Upper lobe of right lung (tissue), 1 donor: ENCODE results near the gene LYG1. TPM values are rescaled to one million over a fixed set of nuclear protein-coding genes. Genes with fewer than 3 reads are reported as not detected.
A peak's percentile ranks its signal among the peaks of the same experiment; 100 is the strongest.

Experiments used
- ATAC-seq: fragments of 200-7000 bp; cut with Tn5 transposase; one replicate; pipeline ENCODE4 v1.9.1; 2020; ENCODE audit warnings: mild to moderate bottlenecking, moderate library complexity
- DNase-seq: peaks from one replicate; pipeline ENCODE4 v3.0.0-alpha.2; 2020
- H3K27ac ChIP-seq: fragments of 200-600 bp; one replicate; pipeline ENCODE4 v1.8.0; 2022
- H3K27me3 ChIP-seq: fragments of 200-600 bp; one replicate; pipeline ENCODE4 v1.8.0; 2022; ENCODE audit warnings: mild to moderate bottlenecking
- H3K36me3 ChIP-seq: fragments of 200-600 bp; one replicate; pipeline ENCODE4 v1.8.0; 2022
- H3K4me1 ChIP-seq: fragments of 200-600 bp; one replicate; pipeline ENCODE4 v1.8.0; 2022
- H3K4me3 ChIP-seq: fragments of 200-600 bp; one replicate; pipeline ENCODE4 v1.8.0; 2022; ENCODE audit warnings: mild to moderate bottlenecking
- H3K9me3 ChIP-seq: fragments of 200-600 bp; one replicate; pipeline ENCODE4 v1.8.0; 2022
- CTCF ChIP-seq: fragments of 200-600 bp; IDR thresholded peaks from one replicate; pipeline ENCODE4 v1.8.0; 2022; ENCODE audit warnings: antibody characterized with exemption
- intact Hi-C: fragments of 100-400 bp; cut with DNase I; formaldehyde crosslinking; loops from one replicate; pipeline ENCODE4 v1.11.0; 2022
- total RNA-seq: library from RNA; stranded (reverse); fragmentation: NEBNext Ultra II Directional; extraction: Animal tissue kit (Norgen Biotek cat#: 25700); gene quantifications from one replicate; pipeline ENCODE4 v1.2.1, GENCODE V29; 2021
- donor health status: DM: no; HTN: yes; CAD: no; lungs with severe emphysema.

The LYG1 gene
- total RNA-seq, 1 donor from 2014 or later, result 1.4 TPM

GRCh38 chr2:99338029-99338585 lies 37.1 kb upstream of the LYG1 start:
- DNase-seq (no peak), ATAC-seq (no peak)
- Histone ChIP-seq H3K9me3 (no peaks in the 10 kb centered on the region), H3K4me3 (peak overlapping the region; percentile 90), H3K36me3 (no peaks in the 10 kb centered on the region), H3K4me1 (peaks cover 25% of the 10 kb centered on the region), H3K27ac (peak overlapping the region; percentile 94), H3K27me3 (no peaks in the 10 kb centered on the region)
- intact Hi-C loops, result no loop called here
- TF ChIP-seq CTCF, result no peak

- DNase-seq, result peak; percentile 99
- intact Hi-C loops, result no loop called here
- Histone ChIP-seq H3K4me3 (peak within 1 kb of the TSS; percentile 90), H3K36me3 (peaks cover 7% of the 10 kb centered on the region), H3K27me3 (no peaks in the 10 kb centered on the region), H3K9me3 (no peaks in the 10 kb centered on the region), H3K27ac (peak within 1 kb of the TSS; percentile 94), H3K4me1 (peaks cover 25% of the 10 kb centered on the region)
- TF ChIP-seq CTCF, result peak; percentile 70
- ATAC-seq, result peak; percentile 94
These were observed 36.4 kb upstream of the LYG1 start, which contains the start of gene EIF5B for GRCh38 chr2:99337113-99338028. Gene EIF5B (plus strand): TSS chr2:99337389. CDS start chr2:99337555, 166 bp downstream.

- Histone ChIP-seq H3K4me1 (peaks cover 25% of the 10 kb centered on the region), H3K27me3 (no peaks in the 10 kb centered on the region), H3K4me3 (peak overlapping the region; percentile 90), H3K27ac (peak overlapping the region; percentile 94), H3K9me3 (no peaks in the 10 kb centered on the region), H3K36me3 (peaks cover 13% of the 10 kb centered on the region)
- no peak for DNase-seq
- intact Hi-C loops, result no loop called here
- ATAC-seq, result no peak
- TF ChIP-seq CTCF, result no peak
These were observed 35.8 kb upstream of the LYG1 start for GRCh38 chr2:99336804-99337112.

DNA sequence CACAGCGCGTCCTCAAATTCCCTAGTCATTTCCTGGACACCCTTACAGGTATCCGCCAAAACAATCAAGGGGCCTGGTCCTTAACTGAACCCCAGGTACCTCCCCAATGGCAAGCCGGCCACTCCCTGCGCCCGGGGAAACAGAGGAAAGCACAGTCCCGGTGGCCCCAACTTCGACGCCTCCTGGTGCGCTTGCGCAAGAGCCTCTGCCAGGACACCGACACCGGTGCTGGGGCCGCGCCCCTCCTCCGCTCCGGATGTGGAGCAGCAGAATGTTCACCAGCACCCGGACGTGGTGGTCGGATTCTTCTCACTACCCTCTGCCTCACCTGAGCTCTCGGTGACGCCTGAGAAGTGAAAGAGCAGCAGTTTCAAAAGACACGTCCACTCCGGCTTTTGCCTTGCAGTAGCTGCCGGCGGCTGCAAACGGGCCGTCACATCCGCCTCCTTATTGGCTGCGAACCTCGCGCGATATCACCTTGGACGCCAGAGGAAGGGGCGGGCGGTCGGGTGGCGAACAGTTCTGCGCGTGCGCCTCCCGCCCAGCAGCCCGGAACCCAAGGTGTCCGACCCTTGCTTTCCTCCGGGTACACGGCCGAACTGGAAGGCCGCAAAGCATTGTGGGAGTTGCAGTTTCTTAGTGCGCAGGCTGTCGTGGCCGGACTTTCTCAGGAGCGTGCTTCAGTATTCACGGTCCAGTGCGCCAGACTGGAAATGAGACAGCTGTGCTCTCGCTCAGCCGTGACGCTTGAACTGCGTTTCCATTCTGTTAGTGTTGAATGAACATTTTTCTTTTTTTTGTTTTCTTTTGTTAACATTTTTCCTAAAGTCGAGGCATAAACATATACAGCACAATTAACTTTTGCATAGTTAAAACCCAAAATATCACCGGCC lies 35.2 kb upstream of the LYG1 start, which contains the start of gene TXNDC9:
Gene TXNDC9, minus strand, starts transcription at position 423 of the 893 bp plus-strand sequence. CDS start 3,123 bp downstream, outside the sequence.
- intact Hi-C loops, result no loop called here

More for the DNA sequence above, 35.2 kb upstream of the LYG1 start, which contains the start of gene TXNDC9:
- peak; percentile 99 for DNase-seq
- TF ChIP-seq CTCF, result no peak
- Histone ChIP-seq H3K4me1 (peaks cover 25% of the 10 kb centered on the region), H3K27ac (peak within 1 kb of the TSS; percentile 94), H3K27me3 (no peaks in the 10 kb centered on the region), H3K9me3 (no peaks in the 10 kb centered on the region), H3K4me3 (peak within 1 kb of the TSS; percentile 90), H3K36me3 (peaks cover 19% of the 10 kb centered on the region)
- ATAC-seq, result peak; percentile 95
